Activated CD4-positive, alpha-beta T cell treated with anti-CD3 and anti-CD28 coated beads for 36 hours (primary cell): ENCODE measurements around the gene CACNA1D. TPM values are rescaled to one million over a fixed set of nuclear protein-coding genes. Genes with fewer than 3 reads are reported as not detected.

Experiments
- ATAC-seq: fragments of 200-7000 bp; cut with Tn5 transposase; one replicate; pipeline ENCODE4 v1.10.0; 2021; ENCODE audit warnings: mild to moderate bottlenecking, moderate library complexity
- CTCF ChIA-PET: fragments of 350-600 bp; sonication (Branson Sonifier 250); formaldehyde crosslinking; loops from one replicate; lab custom pipeline; 2021; ENCODE audit warnings: antibody characterized with exemption; lab: Charles Lee
- POLR2A ChIA-PET: fragments of 350-600 bp; sonication (Branson Sonifier 250); formaldehyde crosslinking; loops from one replicate; lab custom pipeline; 2021; ENCODE audit warnings: antibody characterized with exemption, inconsistent platforms; lab: Charles Lee
- DNase-seq: peaks from one replicate; pipeline ENCODE4 v3.0.0-alpha.2; 2020
- H3K27ac Mint-ChIP-seq: one replicate; pipeline ENCODE4 v1.8.0; 2021; ENCODE audit warnings: mixed read lengths
- H3K27me3 Mint-ChIP-seq: one replicate; pipeline ENCODE4 v1.8.0; 2021; ENCODE audit warnings: mixed read lengths
- H3K36me3 Mint-ChIP-seq: one replicate; pipeline ENCODE4 v1.8.0; 2021; ENCODE audit warnings: low read depth, mixed read lengths
- H3K4me1 Mint-ChIP-seq: one replicate; pipeline ENCODE4 v1.8.0; 2021; ENCODE audit warnings: mixed read lengths
- H3K4me3 Mint-ChIP-seq: one replicate; pipeline ENCODE4 v1.8.0; 2021; ENCODE audit warnings: mild to moderate bottlenecking, moderate library complexity, mixed read lengths
- H3K9me3 Mint-ChIP-seq: one replicate; pipeline ENCODE4 v1.8.0; 2021; ENCODE audit warnings: low read depth, mixed read lengths
- intact Hi-C, 2 experiments: fragments of 100-400 bp; cut with DNase I in 1 of 2; cut with micrococcal nuclease in 1 of 2; formaldehyde crosslinking; loops; one replicate each; pipeline versions ENCODE4 v1.14.2 to v1.15.1; 2022 to 2024; cut with DNase I, micrococcal nuclease
- total RNA-seq, 2 experiments: library from RNA; stranded (reverse); gene quantifications; one replicate each; pipeline ENCODE4 v1.2.3, GENCODE V29; 2021

The CACNA1D gene
- total RNA-seq, 2 experiments from 2014 or later = 0.21 to 0.33 TPM

DNA sequence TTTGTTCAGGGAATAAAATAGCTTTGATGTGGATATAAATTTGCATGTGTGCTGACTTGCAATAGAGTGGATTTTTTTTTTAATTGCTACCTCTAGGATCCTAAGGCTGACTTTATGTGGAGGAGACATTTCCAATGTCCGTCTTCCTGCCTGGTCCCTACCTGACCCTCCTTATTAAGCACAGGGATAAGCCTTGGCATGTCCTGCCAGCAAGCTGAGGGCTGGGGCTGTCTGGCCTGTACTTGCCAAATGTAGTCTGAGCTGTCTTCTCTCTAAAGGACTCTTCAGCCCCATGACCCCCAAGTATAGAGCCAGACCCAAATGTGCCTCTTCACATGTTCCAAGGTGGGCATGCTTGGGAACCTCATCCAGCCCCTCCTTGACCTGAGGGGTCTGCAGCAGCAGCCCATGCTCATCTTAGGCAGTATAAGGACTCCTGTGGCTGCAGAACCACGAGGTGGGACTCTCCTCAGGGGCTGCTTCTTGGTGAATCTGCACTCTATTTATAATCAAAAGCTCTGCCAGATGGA, 88.8 kb downstream of the CACNA1D start:
- ChIA-PET CTCF (interaction anchor here (0.7 kb wide), 1 partner anchor 1864 kb away, joined by 3 read pairs; no protein-coding TSS in a partner anchor), POLR2A (no interaction called here)
- H3K9me3 Mint-ChIP-seq = no peaks in the 10 kb centered on the region
- peaks cover 4% of the 10 kb centered on the region for H3K4me1 Mint-ChIP-seq
- no peak overlapping the region for H3K27ac Mint-ChIP-seq
- H3K4me3 Mint-ChIP-seq = no peak overlapping the region
- no peaks in the 10 kb centered on the region for H3K27me3 Mint-ChIP-seq
- intact Hi-C loops = no loop called here
- ATAC-seq (no peak), DNase-seq (no peak)
- H3K36me3 Mint-ChIP-seq = no peaks in the 10 kb centered on the region

DNA sequence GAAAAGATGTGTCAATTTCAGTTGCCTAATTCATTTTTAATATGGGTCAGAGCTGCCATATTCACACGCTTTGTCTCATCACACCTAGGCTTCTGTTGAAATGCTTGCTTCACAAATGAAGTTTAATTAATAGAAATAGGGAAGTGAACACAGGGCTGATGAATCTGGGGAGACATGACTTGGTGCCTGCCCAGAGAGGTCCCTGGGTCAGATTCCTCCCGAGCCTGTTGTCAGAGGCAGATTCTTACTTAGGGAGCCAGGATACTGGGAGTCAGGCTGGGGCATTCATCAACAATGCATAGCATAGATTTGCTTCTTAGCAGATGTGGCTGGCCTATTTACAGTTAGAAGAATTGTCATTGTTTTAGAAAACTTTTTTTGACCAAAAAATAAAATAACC, 90.6 kb downstream of the CACNA1D start:
- POLR2A ChIA-PET = no interaction called here
- CTCF ChIA-PET = interaction anchor here (0.7 to 1.0 kb wide), 2 partner anchors 24 to 125 kb away, joined by 3 to 4 read pairs; no protein-coding TSS in a partner anchor
- ATAC-seq = no peak
- Mint-ChIP-seq H3K4me3 (no peak overlapping the region), H3K36me3 (no peaks in the 10 kb centered on the region), H3K27ac (no peak overlapping the region), H3K9me3 (no peaks in the 10 kb centered on the region), H3K4me1 (peaks cover 4% of the 10 kb centered on the region), H3K27me3 (no peaks in the 10 kb centered on the region)
- DNase-seq = no peak
- intact Hi-C loops = no loop called here

DNA sequence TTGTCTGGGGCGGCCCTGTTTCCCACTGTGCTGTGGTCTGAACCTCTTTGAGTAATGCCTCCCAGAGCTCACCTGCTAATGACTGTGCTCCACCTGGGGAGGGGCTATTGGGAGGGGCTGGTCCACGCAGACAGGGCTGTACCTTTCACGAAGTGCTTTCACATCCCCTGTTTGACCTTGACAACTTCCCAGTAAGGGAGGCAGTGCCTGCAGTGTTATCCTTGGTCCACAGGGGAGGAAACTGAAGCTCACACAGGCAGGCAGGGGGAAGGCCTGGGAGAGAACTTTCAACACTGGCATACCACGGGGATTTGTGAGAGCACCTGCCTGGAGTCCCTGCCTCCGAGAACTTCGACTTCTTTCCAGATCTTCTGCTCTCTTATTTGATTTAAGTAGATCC, 91.2 kb downstream of the CACNA1D start:
- Mint-ChIP-seq H3K4me1 (peaks cover 4% of the 10 kb centered on the region), H3K27ac (no peak overlapping the region), H3K36me3 (no peaks in the 10 kb centered on the region), H3K9me3 (no peaks in the 10 kb centered on the region), H3K27me3 (no peaks in the 10 kb centered on the region), H3K4me3 (no peak overlapping the region)
- intact Hi-C loops = no loop called here
- ChIA-PET CTCF (interaction anchor here (1.1 kb wide), 1 partner anchor 9 kb away, joined by 3 read pairs; no protein-coding TSS in a partner anchor), POLR2A (no interaction called here)
- ATAC-seq (no peak), DNase-seq (no peak)

DNA sequence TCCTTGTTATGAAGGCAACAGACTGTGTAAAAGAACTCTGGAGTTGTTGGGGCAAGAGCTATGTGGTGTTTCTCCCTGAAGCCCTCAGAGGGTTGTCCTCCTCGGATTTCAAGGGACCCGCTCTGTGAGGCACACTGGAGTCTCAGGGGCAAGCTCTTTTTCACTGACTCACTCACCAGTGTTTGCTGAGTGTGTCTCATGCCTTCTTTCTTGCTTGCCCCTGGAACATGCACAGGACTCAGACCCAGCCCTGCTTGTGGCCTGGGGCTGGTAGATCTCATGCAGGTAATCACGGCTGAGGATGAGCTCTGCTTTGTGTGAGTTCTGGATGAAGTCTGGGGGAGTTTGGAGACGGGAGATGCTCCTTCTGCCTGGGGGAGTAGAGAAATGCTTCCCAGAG, 93.7 kb downstream of the CACNA1D start:
- POLR2A ChIA-PET = no interaction called here
- Mint-ChIP-seq H3K4me1 (no peaks in the 10 kb centered on the region), H3K9me3 (no peaks in the 10 kb centered on the region), H3K27ac (no peak overlapping the region), H3K27me3 (no peaks in the 10 kb centered on the region), H3K36me3 (no peaks in the 10 kb centered on the region), H3K4me3 (no peak overlapping the region)
- intact Hi-C loops = no loop called here
- CTCF ChIA-PET = interaction anchor here (1.0 kb wide), 1 partner anchor 10 kb away, joined by 3 read pairs; no protein-coding TSS in a partner anchor
- no peak for DNase-seq
- ATAC-seq = no peak

DNA sequence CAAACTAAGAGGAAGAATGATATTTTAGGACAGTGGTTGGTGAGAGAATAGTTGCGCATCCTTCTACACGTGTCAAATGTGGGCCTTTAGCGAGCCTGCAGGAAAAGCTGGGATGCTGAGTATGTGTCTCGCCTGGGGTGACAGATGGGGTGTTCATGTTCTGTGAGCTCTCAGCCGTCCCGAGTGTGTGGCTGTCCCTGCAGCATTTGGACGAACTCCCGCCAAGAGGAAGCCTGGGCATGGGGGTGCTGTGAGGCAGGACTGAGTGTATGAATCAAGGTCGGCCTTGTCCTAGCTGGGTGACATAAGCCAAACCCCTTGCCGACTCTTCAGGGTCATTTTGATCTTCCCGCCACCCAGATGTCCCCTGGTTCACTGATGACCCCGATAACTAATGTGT, 94.8 kb downstream of the CACNA1D start:
- intact Hi-C loops = no loop called here
- no peak for ATAC-seq
- no peak overlapping the region for H3K4me3 Mint-ChIP-seq
- no peaks in the 10 kb centered on the region for H3K27me3 Mint-ChIP-seq
- no peak overlapping the region for H3K27ac Mint-ChIP-seq
- no peaks in the 10 kb centered on the region for H3K9me3 Mint-ChIP-seq
- ChIA-PET CTCF (interaction anchor here (0.6 kb wide), 1 partner anchor 363 kb away, joined by 3 read pairs; no protein-coding TSS in a partner anchor), POLR2A (no interaction called here)
- no peaks in the 10 kb centered on the region for H3K36me3 Mint-ChIP-seq
- no peak for DNase-seq
- H3K4me1 Mint-ChIP-seq = no peaks in the 10 kb centered on the region

DNA sequence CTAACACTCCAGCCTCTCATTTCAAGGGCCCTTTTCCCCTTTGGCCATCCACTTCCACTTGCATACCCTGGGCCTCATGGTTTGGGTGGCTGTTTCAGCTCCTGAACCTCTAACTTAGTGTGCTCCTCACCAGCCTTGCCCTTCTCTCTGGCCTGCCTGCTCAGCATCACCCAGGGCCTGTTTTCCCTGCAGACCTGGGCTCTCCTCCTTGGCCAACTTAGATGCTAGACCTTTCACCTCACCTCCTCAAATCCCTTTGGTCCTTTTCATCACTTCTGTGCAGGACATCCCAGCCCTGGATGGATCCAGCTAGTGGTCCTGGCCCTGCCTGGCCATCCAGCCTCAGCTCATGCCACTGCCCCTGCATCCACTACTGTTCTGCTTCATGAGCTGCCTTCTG, 95.4 kb downstream of the CACNA1D start:
- ATAC-seq (no peak), DNase-seq (no peak)
- Mint-ChIP-seq H3K27me3 (no peaks in the 10 kb centered on the region), H3K4me1 (no peaks in the 10 kb centered on the region), H3K36me3 (no peaks in the 10 kb centered on the region), H3K9me3 (no peaks in the 10 kb centered on the region), H3K4me3 (no peak overlapping the region), H3K27ac (no peak overlapping the region)
- CTCF ChIA-PET = interaction anchor here (0.6 kb wide), 2 partner anchors 364 to 709 kb away, joined by 3 read pairs; no protein-coding TSS in a partner anchor
- intact Hi-C loops = no loop called here
- POLR2A ChIA-PET = no interaction called here

DNA sequence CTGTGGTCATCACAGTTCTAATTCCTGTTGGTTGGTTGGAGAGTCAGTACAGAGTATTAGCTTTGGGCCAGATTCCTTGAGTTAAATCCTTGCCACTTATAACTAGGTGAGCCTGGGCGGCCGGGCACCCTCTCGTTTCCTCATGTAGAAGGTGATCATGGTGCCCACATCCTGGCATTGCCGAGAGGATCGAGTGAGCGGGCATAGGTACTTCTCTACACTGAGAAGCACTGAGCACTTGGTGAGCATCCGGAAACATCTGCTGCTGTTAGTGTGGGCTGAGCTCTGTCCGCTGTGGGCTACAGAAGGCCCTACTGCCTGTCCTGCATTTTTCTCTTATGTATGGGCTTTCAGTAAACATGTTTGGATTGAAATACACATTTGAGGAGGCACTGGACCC, 96.2 kb downstream of the CACNA1D start:
- no peaks in the 10 kb centered on the region for H3K27me3 Mint-ChIP-seq
- intact Hi-C loops = no loop called here
- H3K27ac Mint-ChIP-seq = no peak overlapping the region
- H3K4me1 Mint-ChIP-seq = no peaks in the 10 kb centered on the region
- POLR2A ChIA-PET = no interaction called here
- CTCF ChIA-PET = no interaction called here
- H3K36me3 Mint-ChIP-seq = no peaks in the 10 kb centered on the region
- ATAC-seq (no peak), DNase-seq (no peak)
- no peak overlapping the region for H3K4me3 Mint-ChIP-seq
- H3K9me3 Mint-ChIP-seq = no peaks in the 10 kb centered on the region

DNA sequence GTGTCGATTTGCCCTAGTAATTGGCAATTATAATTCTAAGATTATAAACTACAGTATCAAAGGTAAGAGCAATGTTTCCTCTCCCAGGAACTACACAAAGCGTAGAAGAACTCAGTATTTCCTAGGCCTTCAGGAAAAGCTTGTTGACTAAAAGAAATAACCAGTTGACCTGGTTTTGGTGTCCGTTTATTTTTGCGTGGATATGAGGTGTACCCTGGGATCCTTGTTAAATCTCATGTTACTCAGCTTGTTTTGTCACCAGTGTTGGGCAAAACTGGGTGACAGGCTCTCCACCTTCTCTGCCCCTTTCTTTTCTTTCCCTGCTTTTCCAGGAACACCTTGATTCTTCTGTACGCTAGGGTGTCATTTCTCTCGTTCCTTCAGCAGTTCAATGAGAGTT, 97.2 kb downstream of the CACNA1D start:
- H3K4me1 Mint-ChIP-seq = no peaks in the 10 kb centered on the region
- H3K9me3 Mint-ChIP-seq = no peaks in the 10 kb centered on the region
- H3K27ac Mint-ChIP-seq = no peak overlapping the region
- ATAC-seq (no peak), DNase-seq (no peak)
- CTCF ChIA-PET = interaction anchor here (0.8 kb wide), 1 partner anchor 58 kb away, joined by 3 read pairs; no protein-coding TSS in a partner anchor
- no peaks in the 10 kb centered on the region for H3K27me3 Mint-ChIP-seq
- intact Hi-C loops = no loop called here
- POLR2A ChIA-PET = no interaction called here
- no peaks in the 10 kb centered on the region for H3K36me3 Mint-ChIP-seq
- no peak overlapping the region for H3K4me3 Mint-ChIP-seq

DNA sequence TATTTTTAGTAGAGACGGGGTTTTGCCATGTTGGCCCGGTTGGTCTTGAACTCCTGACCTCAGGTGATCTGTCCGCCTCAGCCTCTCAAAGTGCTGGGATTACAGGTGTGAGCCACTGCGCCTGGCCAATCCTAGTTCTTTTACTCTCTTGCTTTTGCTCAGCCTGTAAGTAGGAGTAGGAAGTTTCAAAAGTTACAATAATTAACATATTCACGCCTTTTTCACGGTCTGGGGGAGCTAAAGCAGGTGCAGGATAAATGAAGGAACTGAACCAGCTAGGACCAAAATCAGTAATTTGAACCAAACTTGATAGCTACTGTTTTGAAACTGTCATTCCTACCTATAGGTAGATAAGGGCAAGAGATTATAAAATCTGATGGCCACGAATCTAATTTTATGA, 98.5 kb downstream of the CACNA1D start:
- H3K36me3 Mint-ChIP-seq = no peaks in the 10 kb centered on the region
- POLR2A ChIA-PET = no interaction called here

DNA sequence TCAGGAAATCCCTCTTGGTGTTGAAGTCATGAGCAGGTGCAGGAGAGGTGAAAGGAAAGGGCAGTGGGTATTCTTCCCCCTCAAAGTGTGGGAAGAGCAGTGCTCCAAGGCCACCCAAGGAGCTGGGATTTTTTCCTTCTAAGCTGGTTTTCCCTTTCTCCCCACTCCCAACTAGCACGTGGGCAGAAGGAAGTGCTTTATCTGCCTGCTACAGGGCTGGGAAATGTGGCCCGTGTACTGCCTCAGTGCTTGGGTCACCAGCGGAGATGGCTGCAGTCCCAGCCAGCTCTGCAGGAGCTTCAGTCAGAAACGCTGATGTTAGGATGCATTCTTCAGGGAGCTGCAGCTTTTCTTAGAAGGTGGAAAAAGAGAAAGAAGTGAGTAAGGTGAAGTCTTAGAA, 99.2 kb downstream of the CACNA1D start:
- H3K4me3 Mint-ChIP-seq = no peak overlapping the region
- H3K27ac Mint-ChIP-seq = no peak overlapping the region
- no peaks in the 10 kb centered on the region for H3K27me3 Mint-ChIP-seq
- H3K4me1 Mint-ChIP-seq = peaks cover 6% of the 10 kb centered on the region
- ATAC-seq (no peak), DNase-seq (no peak)
- no peaks in the 10 kb centered on the region for H3K9me3 Mint-ChIP-seq
- ChIA-PET CTCF (interaction anchor here (1.1 kb wide), 1 partner anchor 12 kb away, joined by 3 read pairs; no protein-coding TSS in a partner anchor), POLR2A (no interaction called here)
- no peaks in the 10 kb centered on the region for H3K36me3 Mint-ChIP-seq
- intact Hi-C loops = no loop called here

More for the DNA sequence above, 98.5 kb downstream of the CACNA1D start:
- H3K4me3 Mint-ChIP-seq = no peak overlapping the region
- peaks cover 5% of the 10 kb centered on the region for H3K4me1 Mint-ChIP-seq
- intact Hi-C loops = no loop called here
- CTCF ChIA-PET = interaction anchor here (0.6 to 1.1 kb wide), 2 partner anchors 9 to 11 kb away, joined by 3 read pairs; no protein-coding TSS in a partner anchor
- H3K9me3 Mint-ChIP-seq = no peaks in the 10 kb centered on the region
- DNase-seq (no peak), ATAC-seq (no peak)
- H3K27me3 Mint-ChIP-seq = no peaks in the 10 kb centered on the region
- no peak overlapping the region for H3K27ac Mint-ChIP-seq

DNA sequence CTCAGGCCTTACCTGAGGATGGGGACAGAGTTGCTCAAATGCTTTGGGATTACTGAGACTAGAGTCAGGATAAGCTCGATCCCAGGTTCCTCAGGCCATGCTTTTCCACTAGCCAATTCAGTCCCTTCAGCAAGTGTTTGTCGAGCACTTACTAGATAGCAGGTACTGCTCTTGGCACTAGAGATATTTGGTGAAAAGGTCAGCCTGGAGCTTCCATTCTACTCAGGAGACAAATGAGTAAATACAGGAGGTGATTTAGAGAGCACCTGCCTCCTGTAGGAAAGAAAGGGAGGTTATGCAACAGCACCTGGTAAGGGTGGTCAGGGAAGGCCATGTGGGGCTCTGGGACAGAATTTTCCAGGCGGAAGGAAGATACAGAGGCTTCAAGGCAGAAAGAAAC, 99.9 kb downstream of the CACNA1D start:
- Mint-ChIP-seq H3K4me1 (peaks cover 6% of the 10 kb centered on the region), H3K9me3 (no peaks in the 10 kb centered on the region), H3K36me3 (no peaks in the 10 kb centered on the region), H3K27me3 (no peaks in the 10 kb centered on the region), H3K27ac (no peak overlapping the region), H3K4me3 (no peak overlapping the region)
- intact Hi-C loops = no loop called here
- DNase-seq = no peak
- POLR2A ChIA-PET = no interaction called here
- no peak for ATAC-seq
- CTCF ChIA-PET = interaction anchor here (0.9 kb wide), 1 partner anchor 8 kb away, joined by 3 read pairs; no protein-coding TSS in a partner anchor

DNA sequence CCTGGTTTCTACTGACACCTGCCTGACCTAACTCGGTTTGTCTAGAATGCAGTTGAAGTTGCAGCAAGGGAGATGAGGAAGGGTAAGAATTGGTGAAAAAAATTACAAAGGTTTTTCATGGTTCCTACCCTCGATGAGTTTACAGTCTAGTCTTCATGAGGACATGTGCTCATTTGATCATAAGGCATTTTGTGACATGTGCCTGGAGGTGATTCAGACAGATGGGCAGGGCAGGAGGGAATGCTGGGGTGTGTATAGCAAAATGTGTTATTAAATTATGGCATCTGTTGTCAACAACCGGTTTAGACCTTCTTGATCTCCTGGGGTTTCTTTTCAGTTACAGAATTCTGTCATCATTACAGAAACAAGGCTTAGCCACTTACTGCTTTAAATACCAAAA, 101.2 kb downstream of the CACNA1D start:
- POLR2A ChIA-PET = no interaction called here
- H3K4me1 Mint-ChIP-seq = peaks cover 6% of the 10 kb centered on the region
- intact Hi-C loops = no loop called here
- H3K9me3 Mint-ChIP-seq = no peaks in the 10 kb centered on the region
- no peaks in the 10 kb centered on the region for H3K27me3 Mint-ChIP-seq
- no peak for DNase-seq
- H3K27ac Mint-ChIP-seq = no peak overlapping the region
- CTCF ChIA-PET = no interaction called here
- no peak overlapping the region for H3K4me3 Mint-ChIP-seq
- H3K36me3 Mint-ChIP-seq = no peaks in the 10 kb centered on the region
- ATAC-seq = no peak
